Dedifferentiated amniotic fluid mesenchymal stem cell (primary cell): ENCODE data around the gene APBA1.

Source experiments
- DNase-seq: peaks from one replicate; pipeline ENCODE4 v3.0.0-alpha.2; 2016; ENCODE audit errors: extremely low spot score

Gene APBA1

DNA sequence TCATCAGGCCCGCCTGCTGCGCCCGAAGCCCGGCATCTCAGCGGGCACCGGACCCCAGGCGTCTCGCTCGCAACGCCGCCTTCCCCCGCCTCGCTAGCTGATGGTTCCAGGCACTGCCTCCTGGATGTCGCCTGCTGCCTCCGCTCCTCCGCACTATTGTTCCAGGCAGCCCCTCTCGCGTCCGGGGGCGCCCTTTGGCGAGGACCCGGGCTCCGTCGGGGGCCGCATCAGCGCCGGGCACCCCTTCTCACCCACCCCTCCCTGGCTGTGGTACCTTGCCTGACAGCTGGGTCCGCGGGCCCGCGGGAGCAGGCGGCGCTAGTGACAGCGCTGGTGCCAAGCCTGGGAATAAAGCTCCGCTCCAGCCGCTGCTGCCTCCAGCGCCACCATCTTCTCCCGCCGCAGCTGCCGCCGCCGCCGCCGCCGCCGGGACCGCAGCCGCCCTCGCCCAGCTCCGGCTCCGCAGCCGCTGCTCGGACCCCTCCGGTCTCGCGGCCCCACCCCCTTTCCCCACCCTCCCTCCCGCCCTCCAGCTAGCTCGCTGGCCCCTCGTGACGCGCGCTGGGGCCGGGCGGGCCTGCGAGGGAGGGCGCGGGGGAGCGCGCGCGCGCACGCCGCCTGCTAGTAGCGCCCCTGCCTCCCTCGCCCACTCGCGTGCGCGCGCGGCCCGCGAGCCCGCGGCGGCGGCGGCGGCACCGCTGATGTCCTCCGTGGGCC, at the start of gene APBA1:
Gene APBA1 (minus strand): TSS at position 493 of the 717 bp plus-strand sequence.
- peak; percentile 34 for DNase-seq

DNA sequence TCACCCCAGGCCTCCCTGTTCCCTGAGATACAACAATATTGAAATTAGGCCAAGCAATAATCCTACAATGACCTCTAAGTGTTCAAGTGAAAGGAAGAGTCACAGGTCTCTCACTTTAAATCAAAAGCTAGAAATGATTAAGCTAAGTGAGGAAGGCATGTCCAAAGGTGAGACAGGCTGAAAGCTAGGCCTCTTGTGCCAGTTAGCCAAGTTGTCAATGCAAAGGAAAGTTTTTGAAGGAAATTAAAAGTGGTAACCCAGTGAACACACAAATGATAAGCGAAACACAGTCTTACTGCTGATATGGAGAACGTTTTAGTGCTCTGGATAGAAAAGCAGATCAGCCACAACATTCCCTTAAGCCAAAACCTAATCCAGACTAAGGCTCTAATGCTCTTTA, 47.8 kb upstream of the APBA1 start:
- DNase-seq = no peak

DNA sequence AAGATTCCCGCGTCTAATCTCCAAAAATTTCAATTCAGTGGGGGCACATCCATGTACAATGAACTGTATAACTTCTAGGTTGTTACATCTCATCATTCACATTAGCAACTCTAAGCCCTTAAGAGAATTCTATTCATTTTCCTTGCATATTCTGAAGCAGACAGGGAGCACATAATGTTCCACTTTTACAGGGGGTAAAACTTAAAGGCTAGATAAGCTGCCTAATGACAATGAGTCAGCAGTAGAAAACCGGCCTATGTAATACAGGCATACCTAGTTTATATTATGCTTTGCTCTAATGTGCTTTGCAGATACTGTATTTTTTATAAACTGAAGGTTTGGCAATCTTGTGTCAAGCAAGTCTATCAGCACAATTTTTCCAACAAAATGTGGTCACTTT, 47.2 kb upstream of the APBA1 start:
- no peak for DNase-seq

DNA sequence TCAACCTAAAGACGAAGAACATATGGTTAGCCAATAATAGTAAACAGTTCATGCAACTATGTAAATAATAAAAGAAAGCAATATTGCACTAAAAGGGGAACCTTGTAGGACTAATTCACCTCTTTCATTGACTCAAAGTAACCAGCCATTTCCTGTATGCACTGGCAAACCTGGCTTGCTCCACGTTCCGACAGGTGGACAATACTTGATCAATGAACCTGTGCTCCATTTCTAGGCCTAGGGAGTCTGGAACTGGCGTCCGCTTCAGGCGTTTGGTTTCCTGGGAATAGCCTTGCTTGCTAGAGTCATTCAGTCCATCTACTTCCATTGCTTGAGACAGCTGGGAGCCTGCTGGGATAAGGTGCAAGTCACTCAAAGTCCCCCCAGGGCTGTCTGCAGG, 46.0 kb upstream of the APBA1 start:
- DNase-seq = no peak

DNA sequence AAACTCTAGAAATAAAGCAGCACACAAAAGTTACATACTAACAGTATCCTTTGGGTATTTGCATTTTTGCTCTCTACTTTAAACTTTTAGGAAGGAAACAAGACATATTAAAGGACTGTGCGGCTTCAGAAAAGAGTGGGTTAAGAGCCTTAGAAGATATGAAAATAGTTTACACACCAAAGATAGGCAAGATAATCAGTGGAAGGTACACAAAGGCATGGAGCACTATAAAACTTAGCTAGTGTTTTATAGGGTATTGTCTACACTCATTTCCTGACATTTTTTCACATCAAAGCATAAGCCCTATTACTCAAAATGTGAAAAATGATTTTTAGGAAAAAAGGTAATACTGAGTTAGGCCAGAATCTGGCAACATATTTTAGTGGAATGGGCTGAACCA, 43.7 kb upstream of the APBA1 start:
- no peak for DNase-seq

DNA sequence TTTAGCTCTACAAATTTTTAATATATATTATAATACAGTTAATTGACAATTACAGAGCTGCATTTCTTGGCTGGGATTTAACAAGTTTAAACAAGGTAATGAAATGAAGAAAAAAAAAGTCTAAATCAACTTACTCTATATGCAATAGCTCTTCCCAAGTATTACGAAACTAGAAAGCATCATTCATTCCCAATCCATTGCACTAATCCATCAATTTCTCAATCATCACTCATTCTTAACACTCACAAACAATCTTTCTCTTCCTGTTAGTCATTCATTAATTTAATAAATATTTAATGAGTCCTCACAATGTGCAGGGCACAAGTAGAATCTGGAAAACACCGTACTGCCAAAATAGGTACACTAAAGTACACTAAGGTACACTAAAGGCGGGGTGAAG, 42.9 kb upstream of the APBA1 start:
- DNase-seq = no peak

DNA sequence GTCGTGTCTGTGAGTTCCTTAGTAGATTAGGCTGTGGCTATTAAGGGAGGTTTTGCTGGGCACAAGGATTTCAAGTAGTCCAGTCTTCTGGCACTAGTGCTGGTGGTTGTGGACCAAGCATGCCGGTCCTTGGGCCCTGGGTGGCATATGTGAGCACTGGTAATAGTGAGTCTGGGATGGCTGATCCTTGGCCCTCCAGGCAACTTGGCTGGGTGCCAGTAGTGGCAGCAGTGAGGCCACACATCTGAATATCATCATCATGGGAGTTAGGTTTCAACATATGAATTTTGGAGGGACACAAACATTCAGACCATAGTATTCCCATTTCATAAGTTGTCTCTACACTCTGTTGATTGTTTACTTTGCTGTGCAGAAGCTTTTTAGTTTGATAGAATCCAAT, 25.3 kb upstream of the APBA1 start:
- DNase-seq = no peak

DNA sequence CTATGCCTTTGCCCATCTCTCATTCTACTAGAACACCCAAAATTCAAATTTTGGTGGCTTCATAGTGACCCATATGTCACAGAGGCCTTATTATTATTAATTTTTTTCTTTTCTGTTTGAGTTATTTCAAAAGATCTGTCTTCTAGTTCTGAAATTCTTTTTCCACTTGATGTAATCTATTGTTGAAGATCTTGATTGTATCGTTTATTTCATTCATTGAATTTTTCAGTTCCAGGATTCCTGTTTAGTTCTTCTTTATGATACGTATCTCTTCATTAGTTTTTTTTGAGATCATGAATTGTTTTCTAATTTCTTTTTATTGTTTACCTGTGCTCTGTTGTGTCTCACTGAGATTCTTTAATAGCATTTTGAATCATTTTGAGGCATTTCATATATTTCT, 24.6 kb upstream of the APBA1 start:
- DNase-seq = no peak

DNA sequence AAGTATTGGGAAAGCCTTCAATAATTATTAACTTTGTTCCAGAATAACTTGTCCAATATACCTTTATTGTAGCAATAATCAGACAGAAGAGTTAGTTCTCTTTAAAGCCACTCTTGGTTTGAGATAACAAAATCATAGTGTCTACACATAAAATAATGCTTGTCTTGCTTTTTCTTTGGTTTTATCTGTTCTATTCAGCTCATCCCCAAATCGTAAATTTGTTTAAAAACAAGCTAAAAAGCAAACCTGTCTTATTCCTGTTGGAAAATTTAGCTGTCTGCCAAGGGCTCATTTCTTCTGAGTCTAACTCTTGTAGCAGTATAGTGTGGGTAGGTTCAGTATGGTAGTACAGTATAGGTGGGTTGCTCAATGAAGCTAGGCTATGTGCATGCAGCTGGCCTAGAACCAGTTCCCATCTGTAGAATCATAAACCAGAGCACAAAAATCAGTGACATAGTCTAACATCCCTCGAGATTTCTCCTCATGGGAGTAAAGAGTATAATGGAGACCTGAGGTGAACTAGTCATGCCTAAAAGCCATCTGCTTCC, 17.9 kb upstream of the APBA1 start:
- no peak for DNase-seq

DNA sequence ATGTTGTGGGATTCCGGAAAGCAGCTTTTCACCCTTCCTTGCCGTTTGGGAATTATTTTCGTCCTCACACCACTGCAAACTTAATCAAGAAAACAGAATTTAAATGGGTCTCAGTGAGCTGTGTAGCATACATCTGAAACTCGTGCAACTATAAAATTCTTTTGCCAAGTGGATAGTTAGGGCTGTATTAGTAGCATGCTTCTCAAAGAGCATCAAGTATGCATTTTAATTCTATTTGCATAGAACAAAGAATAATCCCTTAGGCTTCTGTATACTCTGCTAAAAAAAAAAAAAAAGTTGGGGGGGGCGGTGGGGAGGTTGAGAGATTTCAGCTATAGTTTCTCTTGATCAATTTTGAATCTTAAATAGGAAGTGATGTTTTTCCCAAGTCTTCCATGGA, 11.8 kb upstream of the APBA1 start:
- DNase-seq = no peak

DNA sequence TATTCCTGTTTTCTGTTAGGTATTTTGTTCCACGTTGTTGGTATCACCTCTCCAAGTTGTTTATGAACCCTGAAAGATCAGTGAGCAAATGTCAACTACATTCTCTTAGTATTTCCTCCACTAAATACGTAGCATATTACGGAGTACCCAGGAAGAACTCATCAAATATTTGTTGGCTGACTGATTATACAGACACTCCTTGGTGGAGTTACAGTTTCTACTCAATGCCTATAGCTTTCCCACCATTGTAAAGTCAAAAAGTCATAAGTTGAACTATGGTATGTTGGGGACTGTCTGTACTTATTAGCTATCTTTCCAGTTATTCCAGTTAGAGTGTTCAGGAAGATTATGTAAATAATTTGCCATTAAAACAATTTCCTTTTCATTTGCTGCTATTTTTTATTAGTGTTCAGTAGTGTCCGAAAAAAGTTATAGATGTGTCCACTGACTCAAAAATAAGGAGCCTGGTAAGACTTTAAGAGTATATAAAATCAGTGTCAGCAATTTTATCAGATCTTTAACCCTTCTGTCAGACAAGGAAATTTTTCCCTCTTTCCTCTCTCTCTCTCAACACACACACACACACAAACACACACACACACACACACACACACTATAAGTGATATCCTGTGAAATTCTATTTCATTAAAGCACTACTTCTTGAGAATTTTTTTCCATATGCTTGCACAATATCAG, 6.8 kb upstream of the APBA1 start:
- no peak for DNase-seq

DNA sequence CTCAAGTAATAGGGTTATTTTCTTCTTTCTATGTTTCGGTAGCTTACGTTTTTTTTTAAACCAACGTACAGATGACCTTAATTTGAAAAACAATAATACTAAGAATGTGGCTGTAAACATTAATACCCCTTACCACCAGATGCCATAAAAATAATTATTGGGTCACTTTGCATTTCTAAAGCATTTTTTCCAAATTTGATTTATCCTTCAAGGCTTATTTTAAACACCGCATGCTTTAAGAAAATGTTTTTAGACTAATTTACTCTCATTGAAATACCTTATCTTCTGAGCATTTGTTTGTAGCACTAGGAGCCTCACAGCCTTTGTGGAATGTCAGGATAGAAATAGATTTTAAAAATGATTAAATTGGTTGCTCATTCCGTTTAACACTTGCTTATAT, 5.8 kb upstream of the APBA1 start:
- no peak for DNase-seq

DNA sequence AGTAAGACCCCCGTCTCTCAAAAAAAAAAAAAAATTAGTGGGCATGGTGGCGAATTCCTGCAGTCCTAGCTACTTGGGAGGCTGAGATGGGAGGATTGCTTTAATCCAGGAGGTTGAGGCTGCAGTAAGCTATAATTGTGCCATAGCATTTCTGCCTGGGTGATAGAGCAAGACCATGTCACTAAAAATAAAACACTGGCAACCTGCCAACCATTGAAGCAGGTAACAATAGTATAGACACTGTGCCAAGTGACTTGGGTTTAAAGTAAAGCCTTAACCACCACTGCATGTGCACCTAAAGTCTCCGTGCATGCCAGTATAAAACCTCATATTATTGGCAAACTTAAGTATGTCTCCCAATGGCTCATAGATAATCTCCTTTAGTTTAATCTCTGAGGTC, 3.4 kb upstream of the APBA1 start:
- DNase-seq = no peak

DNA sequence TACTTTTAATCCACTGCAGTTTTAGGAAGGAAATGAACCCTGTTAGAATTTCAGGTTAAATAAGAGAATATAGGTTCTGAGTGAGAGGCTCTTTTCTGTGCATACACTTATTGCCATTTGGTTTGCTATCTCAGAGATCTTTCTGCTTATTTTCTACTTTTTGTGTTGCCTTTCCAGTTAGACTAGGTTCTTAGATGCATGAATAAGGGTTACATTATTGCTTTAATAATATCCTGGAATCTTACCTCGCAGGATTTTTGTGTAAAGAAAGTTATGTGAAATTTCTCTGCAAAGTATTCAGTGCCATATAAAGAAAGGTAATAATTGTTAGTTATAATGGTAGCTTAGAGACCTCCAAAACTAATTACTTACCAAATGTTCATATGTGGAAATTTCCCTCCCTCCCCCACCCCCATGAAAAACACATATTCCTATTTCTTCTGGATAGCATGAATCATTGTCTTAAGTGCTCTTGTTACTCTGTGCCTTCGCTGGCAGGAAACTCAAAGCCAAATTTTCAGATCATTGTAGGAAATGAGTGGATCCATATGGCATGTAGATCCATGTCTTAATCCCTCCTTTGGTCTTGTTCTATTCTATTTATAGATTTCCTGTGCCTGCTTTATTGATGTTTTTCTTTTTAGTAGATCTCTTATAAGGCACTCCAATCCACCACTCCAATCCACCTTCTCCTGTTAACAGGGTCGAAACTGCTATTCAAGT, 2.7 kb upstream of the APBA1 start:
- peak; percentile 78 for DNase-seq

DNA sequence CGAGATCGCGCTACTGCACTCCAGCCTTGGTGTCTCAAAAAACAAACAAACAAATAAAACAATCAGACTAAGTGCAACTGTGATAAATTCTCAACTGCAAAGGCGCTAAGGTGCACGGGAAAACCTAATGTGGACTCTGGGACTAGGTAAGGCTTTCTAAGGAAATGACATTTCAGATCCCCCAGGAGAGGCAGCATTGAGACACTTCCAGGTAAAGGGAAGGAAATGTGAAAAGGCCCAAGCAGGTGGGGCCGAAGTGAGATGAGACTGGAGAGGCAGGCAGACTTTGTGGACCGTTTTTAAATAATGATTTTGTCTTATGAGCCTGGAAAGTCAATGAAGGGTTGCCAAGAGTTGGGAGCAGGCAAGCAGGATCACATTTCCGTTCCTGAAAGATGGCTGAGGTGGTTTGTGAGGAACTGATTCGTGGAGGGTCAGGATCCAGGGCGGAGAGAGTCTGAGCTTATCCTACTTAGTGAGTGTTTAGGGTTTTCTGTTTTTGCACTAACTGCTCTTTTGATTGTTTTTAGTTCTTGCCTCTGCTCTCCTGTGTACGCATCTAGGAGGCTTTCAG, 2.0 kb upstream of the APBA1 start:
- DNase-seq = no peak

DNA sequence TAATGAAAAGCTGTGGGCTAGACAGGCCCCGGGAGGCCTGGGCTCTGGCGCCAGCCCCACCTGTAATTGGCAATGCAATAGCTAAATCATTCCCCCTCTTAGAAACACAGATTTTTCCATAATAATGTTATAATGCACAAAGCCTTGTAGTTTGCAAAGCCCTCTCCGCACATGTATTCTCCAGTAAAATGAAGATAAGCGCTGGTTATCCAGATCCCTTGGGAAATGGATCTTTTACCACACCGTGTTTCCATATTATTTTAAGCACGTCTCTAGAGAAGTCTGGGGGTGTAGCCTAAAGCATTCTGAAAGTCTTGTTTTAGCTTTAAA, 1.1 kb upstream of the APBA1 start:
- no peak for DNase-seq

DNA sequence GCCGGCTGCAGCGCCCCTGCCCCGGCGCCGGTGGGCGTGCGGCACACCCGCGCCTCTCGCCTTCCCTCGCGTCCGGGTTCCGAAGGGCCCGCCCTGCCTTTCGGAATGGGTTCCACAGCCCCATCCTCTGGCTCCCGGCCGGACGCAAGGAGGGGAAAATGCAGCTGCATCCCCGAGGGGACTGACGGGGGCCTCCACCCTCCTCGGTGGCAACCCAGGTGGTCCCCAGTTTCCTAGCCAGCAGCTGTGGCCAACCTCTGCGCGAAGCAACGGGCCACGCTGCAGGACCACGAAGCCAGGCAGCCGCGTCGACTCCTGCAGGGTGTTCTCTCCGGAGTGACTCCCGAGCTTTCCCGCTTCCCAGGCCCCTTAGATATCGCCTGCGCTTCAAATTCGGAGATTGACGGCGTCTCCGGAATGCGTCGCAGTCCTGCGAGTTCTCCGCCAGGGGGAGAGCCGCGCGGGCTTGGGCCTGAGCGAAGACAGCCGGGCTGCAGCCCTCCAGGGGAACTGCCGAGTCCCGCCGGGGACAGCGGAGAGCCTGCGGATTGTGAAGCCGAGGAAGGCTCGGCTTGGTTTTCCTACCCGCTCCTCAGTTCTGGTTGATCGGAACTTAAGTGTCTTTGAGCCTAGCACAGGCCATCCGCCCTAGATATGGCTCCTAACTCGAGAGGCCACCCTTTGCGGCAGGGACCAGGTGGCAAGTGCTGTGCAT, 582 bp upstream of the APBA1 start:
- peak; percentile 92 for DNase-seq

DNA sequence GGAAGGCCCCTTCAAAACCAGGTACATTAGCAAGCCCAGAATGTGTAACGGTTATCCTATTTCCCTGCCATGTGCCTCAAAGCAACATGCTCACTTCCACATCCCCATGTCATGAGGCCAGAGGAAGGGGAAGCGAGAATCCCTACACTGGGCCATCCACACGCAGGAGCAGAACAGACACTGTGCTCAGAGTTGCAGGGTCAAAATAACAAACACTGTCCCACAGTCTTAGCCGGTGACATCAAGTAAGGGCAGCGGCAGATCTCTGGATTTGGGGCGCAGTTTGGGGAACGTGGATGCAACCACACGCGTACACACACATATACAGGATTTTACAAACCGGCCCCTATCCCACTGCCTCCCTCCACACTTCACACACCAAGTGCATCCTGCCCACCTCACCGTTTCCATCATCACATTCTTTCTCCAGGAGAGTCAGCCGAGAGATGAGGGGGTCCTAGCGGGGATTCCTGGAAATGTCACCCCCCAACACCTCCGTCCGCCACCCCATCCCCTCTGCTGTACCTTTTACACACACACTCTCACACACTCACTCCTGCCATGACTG, 776 bp downstream of the APBA1 start:
- peak; percentile 43 for DNase-seq

DNA sequence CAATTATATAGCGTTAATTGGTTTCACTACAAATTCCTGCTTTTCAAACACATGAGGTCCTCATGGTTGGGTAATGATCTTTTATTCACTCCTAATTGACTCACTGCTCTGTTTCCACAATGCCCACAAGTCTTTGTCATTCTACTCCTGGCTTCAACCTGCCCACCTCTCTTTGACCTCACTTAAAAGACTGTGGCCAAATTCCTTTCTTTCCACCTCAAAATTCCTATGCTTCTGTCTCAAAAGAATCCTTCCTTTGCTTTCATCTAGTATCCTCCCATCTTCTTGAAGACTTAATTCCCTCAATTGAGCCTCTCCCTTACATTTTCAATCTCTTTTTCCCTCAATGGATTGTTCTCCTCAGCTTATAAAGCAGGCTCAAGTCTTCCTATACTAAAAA, 4.9 kb downstream of the APBA1 start:
- DNase-seq = no peak

DNA sequence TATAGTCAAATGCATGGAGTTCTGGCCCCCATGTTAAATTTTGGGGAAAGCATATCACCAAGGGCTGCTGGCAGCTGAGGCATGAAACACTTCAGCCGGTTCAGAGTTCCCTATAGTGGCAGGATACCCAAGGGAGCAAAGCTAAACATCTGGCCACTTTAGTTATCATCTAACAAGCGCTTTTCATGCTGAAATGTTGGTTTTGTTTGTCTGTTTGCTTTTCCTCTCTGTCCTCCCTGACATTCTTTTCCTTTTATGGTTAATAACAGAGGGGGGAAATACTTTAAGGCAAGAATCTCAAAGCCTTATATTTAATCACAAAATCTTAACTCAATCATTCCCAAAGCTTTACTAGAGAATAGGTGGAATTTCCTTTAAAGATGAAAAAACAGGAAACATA, 11.9 kb downstream of the APBA1 start:
- DNase-seq = no peak

DNA sequence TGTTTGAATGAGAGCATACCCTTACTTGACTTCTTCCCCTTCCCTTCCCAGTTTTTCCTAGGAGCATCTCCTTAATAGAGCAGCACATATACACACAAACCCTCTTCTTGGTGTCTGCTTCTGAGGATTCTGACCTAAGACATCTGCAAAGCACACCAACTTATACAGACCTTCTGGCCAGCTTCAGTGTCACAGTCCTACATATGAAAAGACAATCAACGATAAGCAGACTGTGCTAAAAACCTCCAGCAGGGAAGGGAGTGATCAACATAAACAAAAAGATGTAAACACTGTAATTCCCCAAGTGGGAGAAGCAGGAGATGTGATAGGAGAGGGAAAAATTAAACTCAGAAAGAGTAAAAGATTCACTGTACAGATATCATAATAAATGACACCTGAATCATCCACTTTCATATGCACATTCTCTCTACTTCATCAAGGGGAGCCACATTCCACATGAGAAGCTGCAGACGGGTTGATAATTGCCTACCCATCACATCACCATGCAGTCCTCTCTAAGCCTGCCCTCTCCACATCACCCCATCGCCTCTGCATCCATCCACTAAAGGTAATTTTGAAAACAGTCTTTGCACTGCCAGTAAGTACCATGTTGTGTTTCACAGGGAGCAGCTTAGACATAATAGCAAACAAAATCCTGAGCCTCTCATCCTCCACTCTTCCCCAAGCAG, 13.0 kb downstream of the APBA1 start:
- no peak for DNase-seq
